Measurements from ENCODE around the gene LRRC74A.

Gene LRRC74A

DNA sequence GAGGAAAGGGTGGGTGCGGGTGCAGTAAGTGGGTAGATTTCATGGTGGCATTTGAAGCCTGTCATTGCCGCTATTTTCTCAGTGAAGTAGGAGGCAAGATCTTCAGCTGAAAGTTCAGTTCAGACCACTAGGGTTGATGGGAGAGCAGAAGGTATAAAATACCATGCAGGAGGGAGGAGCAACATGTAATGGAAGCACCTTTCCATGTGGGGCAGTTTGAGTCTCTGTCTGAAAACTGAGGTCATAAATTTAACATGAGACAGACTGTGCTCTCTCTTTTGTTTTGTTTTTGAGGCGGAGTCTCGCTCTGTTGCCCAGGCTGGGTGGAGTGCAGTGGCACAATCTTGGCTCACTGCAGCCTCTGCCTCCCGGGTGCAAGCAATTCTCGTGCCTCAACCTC is 22.7 kb downstream of the LRRC74A start:
- no peak for DNase-seq (ENCODE audit: low read depth)

DNA sequence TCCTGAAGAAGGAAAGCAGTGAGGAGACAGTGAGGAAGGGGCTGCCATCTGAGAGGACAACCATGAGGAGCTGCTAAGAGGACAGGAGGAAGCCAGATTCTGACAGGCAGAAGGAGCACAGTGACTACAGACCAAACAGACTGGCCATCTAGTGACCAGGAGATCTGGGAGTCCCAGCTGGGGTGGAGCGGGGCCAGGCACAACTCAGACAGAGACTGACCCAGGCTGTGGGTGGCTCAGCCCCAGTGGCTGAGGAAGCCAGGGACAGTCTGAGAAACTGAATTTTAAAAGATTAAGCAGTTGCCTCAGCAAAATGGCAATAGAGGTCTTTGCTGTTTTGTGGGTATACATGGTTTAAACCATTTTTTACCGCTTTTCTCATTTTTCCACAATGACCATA is 28.9 kb downstream of the LRRC74A start:
- no peak for DNase-seq (ENCODE audit: low read depth)

DNA sequence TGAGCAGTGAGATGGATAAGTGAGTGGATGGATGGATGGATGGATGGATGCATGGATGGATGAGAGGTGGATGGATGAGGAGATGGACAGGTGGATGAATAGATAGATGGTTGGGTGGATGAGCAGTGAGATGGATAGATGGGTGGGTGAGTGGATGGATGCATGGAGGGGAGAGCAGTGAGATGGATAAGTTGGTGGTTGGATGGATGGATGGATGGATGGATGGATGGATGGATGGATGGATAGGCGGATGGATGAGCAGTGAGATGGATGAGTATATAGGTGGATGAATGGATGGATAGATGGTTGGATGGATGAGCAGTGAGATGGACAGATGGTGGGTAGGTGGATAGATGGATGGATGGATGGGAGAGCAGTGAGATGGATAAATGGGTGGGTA is 30.6 kb downstream of the LRRC74A start:
- no peak for DNase-seq (ENCODE audit: low read depth)

DNA sequence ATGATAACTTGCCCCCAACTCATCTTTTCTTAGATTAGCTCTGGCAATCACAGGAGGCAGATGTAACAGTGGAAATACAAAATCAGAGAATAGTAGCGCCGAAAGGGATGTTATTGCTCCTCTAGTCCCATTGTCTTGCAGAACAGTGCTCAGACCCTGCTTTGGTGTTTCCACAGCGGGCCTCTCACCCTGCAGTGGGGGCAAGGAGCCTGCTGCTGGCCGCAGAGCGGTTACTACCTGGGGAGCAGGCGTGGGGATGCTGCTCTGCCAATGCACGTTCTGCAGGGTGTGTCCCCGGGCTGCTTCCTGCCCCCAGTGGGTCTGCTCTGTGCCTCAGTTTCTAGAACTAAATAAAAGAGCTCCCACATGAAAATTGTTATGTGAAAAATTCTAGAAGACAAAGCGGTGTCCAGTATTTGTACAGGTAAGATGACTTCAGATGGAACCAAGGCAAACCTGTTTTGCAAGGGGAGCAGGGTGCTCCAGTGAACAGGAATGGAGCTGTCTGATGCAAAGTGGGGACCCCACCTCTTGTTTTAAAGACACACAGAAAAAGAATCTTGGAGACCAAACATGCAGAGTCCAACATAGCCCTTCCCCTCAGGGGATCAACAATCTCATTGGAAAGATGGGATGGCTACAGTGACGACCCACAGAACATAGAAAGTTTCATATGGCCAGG is 35.5 kb downstream of the LRRC74A start:
- no peak for DNase-seq (ENCODE audit: low read depth)

DNA sequence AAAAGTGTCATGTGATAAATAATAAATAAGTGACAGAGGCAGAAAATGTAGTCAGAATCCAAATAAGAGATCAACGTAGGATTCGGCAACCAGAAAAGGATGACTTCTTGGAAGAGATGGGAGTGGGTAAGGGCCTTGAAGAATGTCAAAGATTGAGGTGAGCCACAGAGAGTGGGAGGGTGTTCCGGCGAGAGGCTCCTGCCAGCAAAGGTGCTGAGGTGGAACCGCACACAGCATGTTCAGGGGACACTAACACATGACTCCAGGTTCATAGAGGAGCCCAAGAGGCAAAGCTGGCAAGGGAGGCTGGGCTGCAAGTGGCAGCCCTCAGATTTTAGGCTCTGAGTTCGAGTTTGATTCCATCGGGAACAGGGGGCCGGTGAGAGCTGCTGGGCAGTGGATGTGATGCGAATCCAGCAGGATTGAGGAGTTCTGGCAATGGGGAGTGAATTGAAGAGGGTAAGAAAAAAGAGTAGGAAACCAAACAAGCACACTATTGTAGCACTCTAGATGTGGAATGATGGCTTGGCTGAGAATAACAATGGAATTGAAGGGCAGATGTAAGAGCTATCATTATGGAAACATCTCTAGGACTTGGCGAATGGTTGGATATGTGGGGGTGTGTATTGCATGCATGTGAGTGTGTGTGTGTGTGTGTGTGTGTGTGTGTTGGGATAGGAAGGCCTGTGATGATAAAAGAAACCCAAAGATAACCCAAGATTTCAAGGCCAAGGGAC is 36.5 kb downstream of the LRRC74A start:
- no peak for DNase-seq (ENCODE audit: low read depth)

DNA sequence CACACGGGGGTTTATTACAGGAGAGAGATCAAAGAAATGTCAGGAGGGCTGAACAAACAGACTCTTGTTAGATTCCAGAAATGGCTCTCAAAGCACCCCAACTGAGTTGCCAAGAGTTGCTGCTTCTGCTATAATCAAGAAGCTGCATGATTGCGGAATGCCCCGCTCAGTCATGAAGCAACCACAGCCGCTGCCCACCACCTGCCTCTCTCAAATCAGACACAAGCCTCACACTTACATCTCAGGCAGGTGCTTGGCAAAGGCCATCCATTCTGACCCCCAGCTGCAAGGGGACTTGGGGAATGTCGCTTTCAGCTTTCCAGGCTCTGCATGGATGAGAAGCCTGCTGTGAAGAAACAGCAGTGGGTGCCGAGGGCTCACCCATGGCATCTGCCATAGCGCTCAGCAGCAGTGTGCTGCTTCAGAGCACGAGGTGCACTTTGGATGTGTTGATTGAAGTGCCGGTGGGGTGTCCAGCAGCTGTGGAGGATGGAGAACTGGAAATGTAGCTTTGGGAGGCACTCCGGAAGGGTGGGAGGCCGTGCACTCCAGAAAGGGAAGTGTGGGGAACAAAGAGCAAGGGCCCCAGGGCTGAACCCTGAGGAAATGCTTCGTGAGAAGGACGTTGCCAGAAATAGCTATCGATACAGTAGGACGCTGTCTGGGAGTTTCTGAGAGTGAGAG is 37.7 kb downstream of the LRRC74A start:
- DNase-seq (ENCODE audit: low read depth): no peak

DNA sequence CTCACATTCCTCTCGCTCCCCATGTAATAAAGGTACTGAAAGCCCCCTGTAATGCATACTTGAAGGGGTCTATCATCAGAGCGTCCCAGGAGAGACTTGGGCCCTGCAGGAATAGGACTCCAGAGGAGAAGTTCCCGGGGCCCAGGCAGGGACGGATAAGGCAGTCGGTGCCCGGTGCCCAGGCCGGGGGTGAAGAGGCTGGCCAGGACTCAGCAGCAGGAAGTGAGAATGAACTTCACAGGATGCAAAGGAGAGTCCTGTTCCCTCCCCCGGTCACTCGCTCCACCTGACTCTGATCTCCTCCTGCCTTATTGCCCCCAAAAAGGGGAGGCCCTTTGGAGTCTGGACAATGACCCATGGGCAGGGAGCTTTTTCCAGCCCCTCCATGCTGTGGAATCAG is 40.2 kb downstream of the LRRC74A start:
- no peak for DNase-seq (ENCODE audit: low read depth)

DNA sequence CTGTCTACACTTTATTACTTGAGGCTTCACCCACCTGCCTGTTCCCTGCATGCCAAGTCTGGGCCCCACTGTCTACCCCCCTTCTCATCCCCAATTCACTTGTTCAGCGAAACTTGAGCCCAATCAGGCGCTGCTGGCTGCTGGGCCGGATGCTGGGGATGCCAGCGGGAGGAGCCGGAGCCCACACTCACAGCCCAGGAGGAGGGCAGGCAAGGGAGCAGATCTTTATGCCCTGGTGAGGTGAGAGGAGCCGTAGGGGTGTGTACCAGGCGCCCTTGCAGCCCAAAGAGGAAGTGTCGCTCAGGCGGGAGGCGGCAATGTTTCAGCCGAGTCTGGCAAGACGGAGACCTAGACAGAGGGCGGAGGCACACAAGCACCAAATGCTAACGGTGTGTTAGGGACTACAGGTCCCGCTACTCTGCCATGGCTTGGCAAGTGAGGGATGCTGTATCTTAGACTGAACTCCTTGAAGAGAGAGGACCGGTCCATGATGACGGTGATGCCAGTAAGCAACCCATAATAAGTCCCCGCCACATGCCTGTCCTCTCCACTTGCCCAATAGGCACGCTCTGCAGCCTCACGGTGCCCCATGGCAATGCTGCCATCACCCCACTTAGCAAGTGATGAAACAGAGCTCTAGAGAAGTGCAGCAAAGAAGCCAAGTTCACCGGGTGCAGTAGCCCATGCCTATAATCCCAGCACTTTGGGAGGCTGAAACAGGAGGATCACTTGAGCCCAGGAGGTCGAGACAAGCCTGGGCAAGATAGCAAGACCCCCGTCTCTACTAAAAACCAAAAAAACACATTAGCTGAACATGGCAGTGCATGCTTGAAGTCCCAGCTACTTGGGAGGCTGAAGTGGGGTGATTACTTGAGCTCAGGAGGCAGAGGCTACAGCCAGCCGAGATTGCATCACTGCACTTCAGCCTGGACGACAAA is 41.6 kb downstream of the LRRC74A start:
- DNase-seq (ENCODE audit: low read depth): no peak

DNA sequence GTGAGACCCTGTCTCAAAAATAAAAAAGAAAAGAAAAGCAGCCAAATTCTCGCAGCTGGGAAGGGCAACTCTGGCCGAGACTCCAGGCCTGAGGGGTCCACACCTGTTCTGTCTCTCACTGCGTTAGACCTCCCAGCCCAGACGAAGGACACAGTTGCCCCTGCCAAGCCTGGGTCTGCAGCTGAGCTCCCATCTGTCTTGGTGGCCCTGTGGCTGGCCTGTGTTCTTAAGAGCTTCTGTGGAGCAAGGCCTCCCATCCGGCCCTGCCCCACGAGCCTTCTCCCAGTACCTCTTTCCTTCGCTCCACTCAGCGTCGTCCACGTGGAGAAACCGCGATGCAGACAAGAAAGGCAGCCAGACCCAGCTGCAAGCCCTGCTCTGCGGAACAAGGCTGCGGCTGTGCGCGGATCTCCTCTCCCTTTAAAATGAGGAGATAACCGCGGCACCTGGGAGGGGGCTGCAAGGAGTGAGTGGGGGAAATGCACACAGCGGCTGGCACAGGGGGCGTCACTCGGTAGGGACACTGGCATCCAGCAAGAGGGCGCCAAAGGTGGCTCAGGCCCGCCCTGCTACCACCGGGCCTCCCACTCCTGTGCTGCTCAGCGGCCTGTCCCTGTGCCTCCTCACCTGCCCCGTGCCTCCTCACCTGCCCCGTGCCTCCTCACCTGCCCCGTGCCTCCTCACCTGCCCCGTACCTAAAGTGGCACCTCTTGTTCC is 42.4 kb downstream of the LRRC74A start:
- no peak for DNase-seq (ENCODE audit: low read depth)

DNA sequence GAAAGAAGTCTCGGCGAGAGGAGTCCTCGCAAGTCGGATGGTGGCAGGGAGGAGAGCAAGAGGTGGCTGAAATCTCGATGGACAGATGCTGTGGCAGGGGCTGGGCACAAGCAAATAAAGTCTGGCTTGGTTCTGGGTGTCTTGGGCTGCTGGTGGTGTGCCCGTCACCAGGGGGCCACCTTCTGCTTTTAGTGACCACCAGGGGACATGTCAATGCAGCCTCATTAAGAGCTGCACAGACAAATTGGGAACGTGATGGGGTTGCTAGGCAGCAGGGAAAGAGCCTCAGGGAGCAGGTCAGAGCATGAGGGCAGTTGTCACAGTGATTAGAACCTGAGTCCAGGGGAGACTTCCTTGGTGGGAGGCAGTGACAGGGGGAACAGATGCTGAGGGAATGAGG is 44.0 kb downstream of the LRRC74A start:
- DNase-seq (ENCODE audit: low read depth): no peak

DNA sequence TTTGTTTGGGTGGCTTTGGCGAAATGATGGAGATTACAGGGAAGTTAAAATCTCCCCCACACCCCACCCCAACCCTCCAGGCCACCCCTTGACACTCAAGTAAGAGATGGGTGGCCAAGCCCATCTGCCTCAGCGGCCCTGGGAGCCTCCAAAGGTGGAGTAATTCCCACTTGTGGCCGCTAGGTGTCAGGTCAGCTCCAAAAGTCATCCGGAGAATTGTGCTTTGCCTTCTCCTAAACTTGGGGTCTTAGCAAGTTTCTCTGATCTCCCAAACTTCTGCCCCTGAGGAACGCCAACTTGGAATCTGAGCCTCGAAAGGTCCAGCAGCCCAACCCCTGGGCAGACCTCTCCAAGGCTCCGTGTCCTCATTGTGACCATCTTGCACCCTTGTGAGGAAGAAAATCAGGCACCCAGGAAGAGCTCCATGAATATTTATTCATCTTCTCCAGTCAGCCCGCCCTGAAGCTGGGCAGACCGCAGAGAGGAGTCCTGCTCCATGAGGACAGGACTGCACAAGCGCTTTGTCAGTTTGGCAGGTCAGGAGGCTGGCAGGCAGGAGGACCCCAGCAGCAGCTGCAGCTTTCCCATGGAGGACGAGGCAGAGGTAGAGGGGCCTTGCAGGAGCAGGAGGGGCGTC is 46.7 kb downstream of the LRRC74A start:
- peak; percentile 39 for DNase-seq (ENCODE audit: low read depth)

DNA sequence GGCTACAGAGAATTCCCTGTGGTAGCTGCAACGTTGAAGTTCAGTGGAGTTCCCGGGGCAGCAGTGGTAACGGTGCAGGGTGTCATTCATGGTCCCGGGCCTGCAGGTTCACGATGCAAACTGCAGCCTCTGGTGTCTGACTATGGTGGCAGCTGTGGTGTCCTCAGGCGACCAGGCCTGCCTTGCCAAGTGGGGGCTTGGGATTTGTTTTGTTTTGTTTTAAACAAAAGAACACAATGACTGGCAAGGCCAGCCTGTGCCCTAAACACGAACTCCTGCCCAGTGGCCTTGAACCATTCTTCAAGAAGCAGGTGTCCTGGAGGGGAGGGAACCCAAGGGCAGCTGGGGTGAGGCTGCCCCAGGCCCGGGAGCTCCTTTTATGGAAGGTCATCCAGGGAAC is 48.5 kb downstream of the LRRC74A start:
- DNase-seq (ENCODE audit: low read depth): no peak

DNA sequence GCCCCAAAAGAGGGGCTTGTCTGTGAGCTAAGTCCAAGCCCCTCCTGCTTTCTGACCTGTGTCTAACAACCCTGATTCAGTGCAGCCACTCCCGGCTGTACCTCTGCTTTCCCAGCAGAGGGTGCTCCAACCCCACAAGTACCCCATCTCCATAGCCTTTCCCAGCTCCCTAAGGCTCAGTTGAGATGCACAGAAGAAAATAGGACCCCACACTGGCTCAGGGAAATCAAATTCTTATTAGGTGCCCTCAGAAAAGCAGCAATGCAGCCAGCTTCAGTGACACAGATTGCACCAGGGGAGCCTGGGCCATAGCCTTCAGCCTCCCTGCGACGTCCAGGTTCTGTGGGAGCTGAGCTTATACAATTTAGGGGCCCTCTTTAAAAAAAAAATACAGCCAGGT is 49.9 kb downstream of the LRRC74A start:
- peak; percentile 15 for DNase-seq (ENCODE audit: low read depth)

DNA sequence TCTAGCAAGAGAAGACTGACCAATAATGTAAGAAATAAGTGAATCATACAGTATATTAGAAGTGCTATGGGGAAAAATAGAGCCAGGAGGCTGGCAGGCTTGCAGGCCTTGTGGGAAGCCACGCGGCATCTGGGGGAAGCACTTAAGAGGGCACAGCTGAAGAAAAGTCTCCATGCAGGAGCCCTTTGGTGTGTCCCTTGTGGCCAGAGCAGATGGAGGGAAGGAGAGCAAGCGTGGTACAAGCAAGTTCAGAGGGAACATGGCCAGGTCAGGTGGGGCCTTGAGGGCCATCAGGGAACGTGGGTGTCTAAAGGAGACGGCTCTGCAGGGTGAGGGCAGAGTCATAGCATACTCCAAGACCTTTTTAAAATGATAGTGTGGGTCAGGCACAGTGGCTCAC is 51.7 kb downstream of the LRRC74A start:
- no peak for DNase-seq (ENCODE audit: low read depth)

DNA sequence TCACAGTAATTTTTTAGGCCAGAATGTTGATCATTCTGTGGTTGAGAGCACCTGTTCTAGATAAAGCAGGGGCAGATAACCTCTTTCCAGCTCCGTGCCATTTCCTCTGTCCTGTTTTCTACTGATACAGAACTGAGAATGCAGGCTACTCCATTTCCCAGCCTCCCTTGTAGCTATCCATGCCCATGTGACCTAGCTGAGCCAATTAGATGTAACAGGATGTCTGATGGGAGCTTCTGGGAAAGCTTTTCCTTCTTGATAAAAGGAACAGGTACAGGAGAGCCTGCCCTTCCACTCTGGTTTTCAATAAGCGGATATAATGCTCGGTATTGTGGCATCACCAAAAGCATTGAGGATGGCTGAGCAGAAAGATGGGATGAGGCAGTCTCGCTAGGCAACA is 54.2 kb downstream of the LRRC74A start:
- no peak for DNase-seq (ENCODE audit: low read depth)

DNA sequence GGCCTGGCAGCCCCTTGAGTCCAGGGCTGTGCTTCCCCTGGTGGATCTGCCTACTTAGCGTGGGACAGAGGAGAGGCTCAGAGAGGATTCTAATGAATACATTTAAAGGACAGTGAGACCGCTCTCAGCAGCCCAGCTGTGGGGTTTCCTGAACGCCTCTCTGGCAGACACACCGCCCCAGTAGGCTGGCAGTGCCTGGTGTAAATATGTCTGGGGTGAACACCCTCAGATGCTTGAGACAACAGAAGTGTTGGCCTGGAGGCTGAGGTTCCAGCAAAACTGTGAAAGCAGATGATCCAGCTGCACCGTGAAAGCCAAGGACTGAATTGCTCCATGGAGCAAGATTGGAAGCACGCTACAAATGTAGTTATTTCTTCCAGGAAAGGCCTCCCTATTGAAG is 55.1 kb downstream of the LRRC74A start:
- DNase-seq (ENCODE audit: low read depth): no peak

DNA sequence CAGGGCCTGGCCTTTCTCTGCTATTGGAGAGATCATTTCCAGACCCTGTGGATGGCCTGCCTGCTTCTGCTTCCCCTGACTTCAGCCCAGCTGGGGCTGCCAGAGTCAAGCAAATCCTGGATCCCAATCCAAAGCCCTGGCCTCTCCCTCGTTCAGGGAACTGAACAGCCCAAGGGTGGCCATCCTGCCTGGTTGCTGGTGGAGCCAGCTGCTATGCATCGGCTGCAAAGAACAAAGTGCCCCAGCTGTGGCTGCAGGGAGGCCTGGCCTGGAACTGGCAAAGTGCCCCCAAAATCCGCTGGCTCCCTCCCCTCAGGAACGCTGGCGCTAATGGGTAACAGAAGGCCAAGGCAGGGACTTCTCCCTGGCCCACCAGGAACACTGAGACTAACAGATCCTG is 56.4 kb downstream of the LRRC74A start:
- no peak for DNase-seq (ENCODE audit: low read depth)

DNA sequence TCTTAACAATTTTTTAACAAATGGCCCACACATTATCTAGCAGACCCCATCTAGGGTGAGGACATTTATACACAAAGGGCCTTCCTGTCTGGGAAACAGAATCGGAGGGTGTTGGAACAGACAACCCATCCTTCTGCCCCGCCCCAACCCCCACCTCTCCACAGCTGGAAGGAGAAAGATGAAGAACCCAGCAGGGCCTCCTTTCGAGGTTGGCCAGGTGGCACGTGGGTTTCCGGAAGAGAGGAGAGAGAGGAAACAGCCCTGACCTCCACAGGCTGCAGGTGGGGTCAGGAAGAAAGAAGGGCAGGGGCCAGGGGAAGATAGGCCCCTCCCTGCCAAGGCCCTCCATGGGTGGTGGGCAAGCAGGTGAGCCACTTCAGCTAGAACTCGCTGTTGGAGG is 57.2 kb downstream of the LRRC74A start:
- DNase-seq (ENCODE audit: low read depth): no peak

DNA sequence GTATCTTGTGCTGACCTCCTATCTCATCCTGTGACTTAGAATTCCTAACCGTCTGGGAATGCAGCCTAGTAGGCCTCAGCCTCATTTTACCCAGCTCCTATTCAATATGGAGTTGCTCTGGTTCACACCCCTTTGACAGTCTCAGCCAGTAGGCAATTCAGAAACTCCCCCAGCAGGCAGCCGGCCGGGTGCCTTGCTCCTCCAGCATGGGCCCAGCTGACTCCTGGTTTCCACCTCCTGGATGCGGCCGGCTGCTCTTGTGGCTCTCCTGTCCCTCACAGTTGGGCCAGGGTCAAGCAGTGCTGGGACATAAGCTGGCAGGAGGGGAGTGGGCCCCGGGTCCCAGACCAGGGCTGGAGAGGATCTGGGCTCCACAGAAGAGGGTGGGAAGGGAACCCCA is 58.2 kb downstream of the LRRC74A start:
- no peak for DNase-seq (ENCODE audit: low read depth)

DNA sequence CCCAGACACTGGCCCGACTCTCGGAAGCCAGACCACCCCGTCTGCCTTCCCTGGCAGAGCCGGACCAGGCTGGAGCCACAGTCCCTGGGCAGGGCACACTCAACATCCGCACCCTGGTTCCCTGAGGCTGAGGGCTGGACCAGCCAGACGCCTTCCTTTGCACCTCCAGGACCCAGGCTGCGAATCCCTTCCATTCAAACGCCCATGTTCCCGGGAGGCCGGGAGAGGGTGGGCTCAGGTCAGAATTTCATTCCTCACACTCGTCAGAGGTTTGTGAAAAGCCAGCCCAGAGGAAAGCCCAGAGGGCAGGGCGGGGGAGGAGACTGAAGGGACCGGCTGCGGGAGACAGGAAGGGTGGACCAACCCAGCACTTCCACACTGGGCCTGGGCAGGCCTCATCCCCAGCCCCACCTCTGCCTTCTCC is 58.7 kb downstream of the LRRC74A start:
- DNase-seq (ENCODE audit: low read depth): no peak

DNA sequence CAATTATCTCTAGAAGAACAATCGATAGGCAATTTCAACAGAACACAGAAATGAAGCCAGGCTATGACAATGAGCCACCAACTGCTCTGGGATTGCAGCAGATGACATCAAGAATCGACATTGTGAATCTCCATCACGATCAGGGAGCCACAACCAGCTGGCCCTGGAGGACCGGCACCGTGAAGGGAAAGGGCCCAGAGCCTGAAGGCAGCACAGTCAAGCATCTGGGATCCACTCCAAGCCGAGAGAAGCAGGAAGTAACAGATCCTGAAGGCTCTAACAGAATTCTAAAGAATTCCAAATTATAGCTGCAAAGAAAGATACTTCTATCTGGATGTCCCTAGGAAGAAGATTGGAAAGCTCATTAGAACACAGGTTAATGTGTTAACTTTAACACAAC is 61.0 kb downstream of the LRRC74A start:
- no peak for DNase-seq (ENCODE audit: low read depth)

Data from stimulated activated CD8-positive, alpha-beta memory T cell treated with anti-CD3 and anti-CD28 coated beads, Interleukin-4, amount 100 ng/mL, for 24 hours (primary cell).